H9 (cell line): ENCODE data around the gene CD47. TPM values are rescaled to one million over a fixed set of nuclear protein-coding genes. Genes with fewer than 3 reads are reported as not detected.

Experiments
- DNase-seq: peaks from one replicate; pipeline ENCODE4 v3.0.0-alpha.2; 2017
- H2AFZ ChIP-seq: one replicate; pipeline ENCODE4 v1.6.1; 2013; ENCODE audit warnings: mild to moderate bottlenecking, low read length, control low read depth, moderate library complexity
- H2AK5ac ChIP-seq: 2 replicates; pipeline ENCODE4 v1.6.1; 2013; ENCODE audit warnings: low read length, control low read depth, mixed read lengths; ENCODE audit not compliant: insufficient read length
- H2BK120ac ChIP-seq: one replicate; pipeline ENCODE4 v1.6.1; 2013; ENCODE audit warnings: low read depth, mild to moderate bottlenecking, low read length, control low read depth, inconsistent platforms; ENCODE audit not compliant: poor library complexity, severe bottlenecking
- H2BK12ac ChIP-seq: 2 replicates; pipeline ENCODE4 v1.6.1; 2013; ENCODE audit warnings: low read length, control low read depth, mixed read lengths, low read depth; ENCODE audit not compliant: insufficient read length
- H2BK15ac ChIP-seq: 2 replicates; pipeline ENCODE4 v1.6.1; 2013; ENCODE audit warnings: low read depth, low read length, control low read depth
- H2BK20ac ChIP-seq: one replicate; pipeline ENCODE4 v1.6.1; 2013; ENCODE audit warnings: low read depth, mild to moderate bottlenecking, low read length, control low read depth, inconsistent platforms; ENCODE audit not compliant: poor library complexity, severe bottlenecking
- H2BK5ac ChIP-seq: 2 replicates; pipeline ENCODE4 v1.6.1; 2013; ENCODE audit warnings: low read length, control low read depth, mixed read lengths; ENCODE audit not compliant: insufficient read length
- H3K14ac ChIP-seq: 2 replicates; pipeline ENCODE4 v1.6.1; 2013; ENCODE audit warnings: low read length, control low read depth; ENCODE audit not compliant: insufficient read depth
- H3K18ac ChIP-seq: 2 replicates; pipeline ENCODE4 v1.6.1; 2013; ENCODE audit warnings: low read depth, mild to moderate bottlenecking, mixed read lengths, low read length, control low read depth; ENCODE audit not compliant: insufficient read length
- H3K23ac ChIP-seq: 2 replicates; pipeline ENCODE4 v1.6.1; 2013; ENCODE audit warnings: low read length, control low read depth, mixed read lengths, low read depth; ENCODE audit not compliant: insufficient read length
- H3K23me2 ChIP-seq: 2 replicates; pipeline ENCODE4 v1.6.1; 2013; ENCODE audit warnings: low read depth, mild to moderate bottlenecking, mixed read lengths, low read length, control low read depth; ENCODE audit not compliant: insufficient read length, poor library complexity, severe bottlenecking
- H3K27ac ChIP-seq: 2 replicates; pipeline ENCODE4 v1.5.1; 2013; ENCODE audit warnings: low read length, control low read depth, mixed read lengths, low read depth; ENCODE audit not compliant: insufficient read length
- H3K27me3 ChIP-seq: 2 replicates; pipeline ENCODE4 v1.6.1; 2013; ENCODE audit warnings: low read length, control low read depth, inconsistent platforms; ENCODE audit not compliant: insufficient read depth
- H3K4ac ChIP-seq: 2 replicates; pipeline ENCODE4 v1.6.1; 2013; ENCODE audit warnings: low read depth, mild to moderate bottlenecking, control low read depth, inconsistent platforms, low read length, moderate library complexity
- H3K4me1 ChIP-seq: 2 replicates; pipeline ENCODE4 v1.6.1; 2013; ENCODE audit warnings: low read length, control low read depth, inconsistent platforms; ENCODE audit not compliant: insufficient read depth
- H3K4me2 ChIP-seq: 2 replicates; pipeline ENCODE4 v1.6.1; 2013; ENCODE audit warnings: low read length, control low read depth, mixed read lengths; ENCODE audit not compliant: insufficient read length, insufficient read depth
- H3K56ac ChIP-seq: 2 replicates; pipeline ENCODE4 v1.6.1; 2013; ENCODE audit warnings: low read depth, mild to moderate bottlenecking, mixed read lengths, low read length, control low read depth; ENCODE audit not compliant: insufficient read length
- H3K79me1 ChIP-seq: 2 replicates; pipeline ENCODE4 v1.6.1; 2013; ENCODE audit warnings: low read depth, mild to moderate bottlenecking, moderate library complexity, low read length, control low read depth, inconsistent platforms; ENCODE audit not compliant: insufficient read depth, poor library complexity, severe bottlenecking
- H3K79me2 ChIP-seq: 2 replicates; pipeline ENCODE4 v1.6.1; 2013; ENCODE audit warnings: low read length, control low read depth, inconsistent platforms; ENCODE audit not compliant: insufficient read depth
- H3K9ac ChIP-seq: 2 replicates; pipeline ENCODE4 v1.6.1; 2013; ENCODE audit warnings: low read length, control low read depth, mixed read lengths; ENCODE audit not compliant: insufficient read length; ENCODE audit errors: extremely low read depth
- H3K9me3 ChIP-seq: one replicate; pipeline ENCODE4 v1.6.1; 2013; ENCODE audit warnings: low read depth, low read length, inconsistent platforms; ENCODE audit not compliant: control insufficient read depth
- H3T11ph ChIP-seq: one replicate; pipeline ENCODE4 v1.6.1; 2013; ENCODE audit warnings: mild to moderate bottlenecking, low read length, control low read depth, inconsistent platforms
- H4K20me1 ChIP-seq: one replicate; pipeline ENCODE4 v1.6.1; 2013; ENCODE audit not compliant: control insufficient read depth, insufficient read length, insufficient read depth
- H4K5ac ChIP-seq: 2 replicates; pipeline ENCODE4 v1.6.1; 2013; ENCODE audit warnings: low read depth, mild to moderate bottlenecking, mixed read lengths, low read length, control low read depth; ENCODE audit not compliant: insufficient read length
- H4K8ac ChIP-seq: replicated peaks from 2 replicates; pipeline ENCODE4 v1.6.1; 2013; ENCODE audit warnings: low read length, control low read depth, mixed read lengths, low read depth; ENCODE audit not compliant: insufficient read length
- H4K91ac ChIP-seq: 2 replicates; pipeline ENCODE4 v1.6.1; 2013; ENCODE audit warnings: low read depth, mild to moderate bottlenecking, moderate library complexity, mixed read lengths, low read length, control low read depth; ENCODE audit not compliant: insufficient read length
- H3K27ac Mint-ChIP-seq, 3 experiments: 2 replicates in 2 of 3; 3 replicates in 1 of 3; pipeline ENCODE4 v1.8.0; 2020 to 2021; ENCODE audit warnings: mixed read lengths in 3 of 3, mild to moderate bottlenecking in 1 of 3, moderate library complexity in 1 of 3
- H3K27me3 Mint-ChIP-seq: 2 replicates; pipeline ENCODE4 v1.8.0; 2021; ENCODE audit warnings: low read depth, mild to moderate bottlenecking, moderate library complexity, mixed read lengths
- H3K36me3 Mint-ChIP-seq, 3 experiments: 2 replicates in 2 of 3; 3 replicates in 1 of 3; pipeline ENCODE4 v1.8.0; 2020 to 2021; ENCODE audit warnings: low read depth in 3 of 3, mixed read lengths in 3 of 3; ENCODE audit not compliant: insufficient read depth in 1 of 3
- H3K4me1 Mint-ChIP-seq, 2 experiments: 2 replicates each; pipeline ENCODE4 v1.8.0; 2020; ENCODE audit warnings: mixed read lengths in 2 of 2
- H3K4me3 Mint-ChIP-seq, 2 experiments: 2 replicates in 1 of 2; 3 replicates in 1 of 2; pipeline ENCODE4 v1.8.0; 2020 to 2021; ENCODE audit warnings: mild to moderate bottlenecking in 2 of 2, mixed read lengths in 2 of 2, moderate library complexity in 1 of 2
- H3K9me3 Mint-ChIP-seq, 2 experiments: 2 replicates in 1 of 2; 3 replicates in 1 of 2; pipeline ENCODE4 v1.8.0; 2020; ENCODE audit warnings: mild to moderate bottlenecking in 2 of 2, mixed read lengths in 2 of 2, moderate library complexity in 1 of 2
- WGBS: extraction: QIAGEN DNeasy Blood & Tissue Kit; methylation state at CpG from one replicate; pipeline ENCODE4 v1.1.7; 2013; ENCODE audit warnings: missing lambda C conversion rate, low lambda C conversion rate, mixed read lengths; ENCODE audit not compliant: insufficient read length; ENCODE audit errors: extremely low coverage; 5-methylcytosine and 5-hydroxymethylcytosine counted together
- total RNA-seq: library from RNA; stranded (reverse); gene quantifications from 2 replicates; pipeline ENCODE4 v1.2.1, GENCODE V29; 2021
- TF ChIP-seq, protein P1 (sequence below): fragments of 200-600 bp; sonication (generic); conservative IDR thresholded peaks from 3 replicates; pipeline ENCODE4 v1.8.0; 2021; ENCODE audit warnings: antibody characterized with exemption, mild to moderate bottlenecking

Gene CD47
- total RNA-seq, 1 experiment from 2014 or later = 15.4 TPM

DNA sequence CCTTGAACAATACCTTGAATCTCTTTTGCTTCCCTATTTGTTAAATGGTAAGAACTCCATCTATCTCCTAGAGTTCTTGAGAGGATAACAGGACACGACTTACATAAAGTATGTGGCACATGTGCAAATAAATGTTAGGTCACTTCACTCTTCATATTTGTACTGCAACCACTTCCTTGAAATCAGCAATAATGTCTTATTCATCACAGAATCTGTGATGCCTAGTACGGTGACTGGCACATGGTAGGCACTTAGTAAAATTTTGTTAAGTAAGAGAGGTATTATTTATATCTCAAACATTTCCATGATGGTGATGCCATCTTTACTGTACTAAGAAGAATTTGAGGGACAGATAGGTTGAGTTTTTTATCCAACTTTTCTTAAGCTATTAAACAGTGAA, 14.3 kb downstream of the CD47 start:
- Histone ChIP-seq H3K18ac (no peak overlapping the region), H2BK15ac (no peak overlapping the region), H3K9me3 (no peaks in the 10 kb centered on the region), H3K23ac (no peak overlapping the region), H3K79me1 (no peaks in the 10 kb centered on the region), H3K79me2 (no peaks in the 10 kb centered on the region), H4K20me1 (no peaks in the 10 kb centered on the region), H4K8ac (no peak overlapping the region), H3K56ac (no peak overlapping the region), H3K4me1 (no peaks in the 10 kb centered on the region; the same call in 1 of the 2 replicates), H3T11ph (no peak overlapping the region), H2BK120ac (no peak overlapping the region), H2AK5ac (no peak overlapping the region), H4K5ac (no peak overlapping the region), H3K23me2 (no peaks in the 10 kb centered on the region), H2BK20ac (no peak overlapping the region), H2BK5ac (no peak overlapping the region), H3K4me2 (no peak overlapping the region), H3K4ac (no peak overlapping the region), H3K9ac (no peak overlapping the region), H4K91ac (no peak overlapping the region), H3K27me3 (no peaks in the 10 kb centered on the region), H2BK12ac (no peak overlapping the region), H2AFZ (no peak overlapping the region), H3K27ac (no peak overlapping the region), H3K14ac (no peak overlapping the region)
- Mint-ChIP-seq H3K9me3 (no peaks in the 10 kb centered on the region), H3K27me3 (no peaks in the 10 kb centered on the region), H3K27ac (no peak overlapping the region), H3K4me1 (peaks cover 7 to 9% of the 10 kb centered on the region in 2 experiments), H3K4me3 (no peak overlapping the region), H3K36me3 (no peaks in the 10 kb centered on the region; a peak in 1 of 7 replicates)
- TF ChIP-seq, protein P1, sequence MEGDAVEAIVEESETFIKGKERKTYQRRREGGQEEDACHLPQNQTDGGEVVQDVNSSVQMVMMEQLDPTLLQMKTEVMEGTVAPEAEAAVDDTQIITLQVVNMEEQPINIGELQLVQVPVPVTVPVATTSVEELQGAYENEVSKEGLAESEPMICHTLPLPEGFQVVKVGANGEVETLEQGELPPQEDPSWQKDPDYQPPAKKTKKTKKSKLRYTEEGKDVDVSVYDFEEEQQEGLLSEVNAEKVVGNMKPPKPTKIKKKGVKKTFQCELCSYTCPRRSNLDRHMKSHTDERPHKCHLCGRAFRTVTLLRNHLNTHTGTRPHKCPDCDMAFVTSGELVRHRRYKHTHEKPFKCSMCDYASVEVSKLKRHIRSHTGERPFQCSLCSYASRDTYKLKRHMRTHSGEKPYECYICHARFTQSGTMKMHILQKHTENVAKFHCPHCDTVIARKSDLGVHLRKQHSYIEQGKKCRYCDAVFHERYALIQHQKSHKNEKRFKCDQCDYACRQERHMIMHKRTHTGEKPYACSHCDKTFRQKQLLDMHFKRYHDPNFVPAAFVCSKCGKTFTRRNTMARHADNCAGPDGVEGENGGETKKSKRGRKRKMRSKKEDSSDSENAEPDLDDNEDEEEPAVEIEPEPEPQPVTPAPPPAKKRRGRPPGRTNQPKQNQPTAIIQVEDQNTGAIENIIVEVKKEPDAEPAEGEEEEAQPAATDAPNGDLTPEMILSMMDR = no peak
- no peak for DNase-seq
- WGBS = no CpG with 5 or more reads among the region's 2 CpGs
